ENCODE measurements around the gene SPOCK2.

DNA sequence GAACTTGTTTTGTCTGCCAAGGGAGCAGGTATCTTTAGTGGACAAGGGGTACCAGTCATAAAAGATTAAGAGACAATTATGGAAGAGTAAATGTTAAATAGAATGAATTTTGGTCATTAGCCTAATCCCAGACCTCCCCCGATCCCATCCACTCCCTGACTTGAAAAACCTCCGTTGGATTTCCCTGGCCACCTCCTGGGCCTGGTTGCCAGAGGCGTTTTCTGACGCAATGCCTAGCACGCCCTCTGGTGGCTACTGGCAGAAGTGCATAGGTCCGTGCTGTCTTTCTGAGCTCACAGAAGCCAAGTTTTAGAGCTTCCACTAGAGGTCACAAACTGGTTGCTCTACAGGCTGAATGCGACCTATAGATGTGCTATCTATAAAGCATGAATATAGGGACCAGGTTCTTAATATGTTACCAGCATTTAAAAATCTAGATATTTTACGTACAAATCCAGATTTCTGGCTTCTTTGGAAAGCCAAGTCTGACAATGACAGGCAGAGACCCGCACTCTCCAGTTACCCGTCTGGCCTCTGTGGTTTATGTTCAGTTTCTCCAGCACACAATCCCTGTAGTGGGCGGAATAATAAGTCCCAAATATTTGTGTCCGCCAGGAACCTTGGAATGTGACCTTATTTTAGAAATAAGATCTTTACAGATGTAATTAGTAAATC is 39.8 kb downstream of the SPOCK2 start:
- no peak for TF ChIP-seq FOXA1 (IDR thresholded peaks at IDR 0.05)
- TF ChIP-seq NFRKB (IDR thresholded peaks at IDR 0.05) = no peak
- no peak for TF ChIP-seq FOXM1 (IDR thresholded peaks at IDR 0.05; ENCODE audit: borderline replicate concordance)
- TF ChIP-seq L3MBTL2 (conservative IDR thresholded peaks at IDR 0.05) = no peak
- TF ChIP-seq, protein P1, sequence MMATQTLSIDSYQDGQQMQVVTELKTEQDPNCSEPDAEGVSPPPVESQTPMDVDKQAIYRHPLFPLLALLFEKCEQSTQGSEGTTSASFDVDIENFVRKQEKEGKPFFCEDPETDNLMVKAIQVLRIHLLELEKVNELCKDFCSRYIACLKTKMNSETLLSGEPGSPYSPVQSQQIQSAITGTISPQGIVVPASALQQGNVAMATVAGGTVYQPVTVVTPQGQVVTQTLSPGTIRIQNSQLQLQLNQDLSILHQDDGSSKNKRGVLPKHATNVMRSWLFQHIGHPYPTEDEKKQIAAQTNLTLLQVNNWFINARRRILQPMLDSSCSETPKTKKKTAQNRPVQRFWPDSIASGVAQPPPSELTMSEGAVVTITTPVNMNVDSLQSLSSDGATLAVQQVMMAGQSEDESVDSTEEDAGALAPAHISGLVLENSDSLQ (IDR thresholded peaks at IDR 0.05) = no peak
- TF ChIP-seq ARNT (IDR thresholded peaks at IDR 0.05) = no peak
- TF ChIP-seq BHLHE40 (IDR thresholded peaks at IDR 0.05; ENCODE audit: borderline replicate concordance) = no peak
- no peak for TF ChIP-seq SUZ12 (IDR thresholded peaks at IDR 0.05)
- no peak for TF ChIP-seq CTBP1 (IDR thresholded peaks at IDR 0.05; ENCODE audit: borderline replicate concordance)
- no peak for TF ChIP-seq TARDBP (IDR thresholded peaks at IDR 0.05)
- no peak for TF ChIP-seq SP1 (IDR thresholded peaks at IDR 0.05)
- TF ChIP-seq ELF4 (IDR thresholded peaks at IDR 0.05) = no peak

All from HEK293T (cell line).